NCI-H187 treated with DMSO at 0.1 percent for 48 hours (cell line): ENCODE data around the gene ABCC9.
"Not testable (repeated sequence)": the region's sequence is repeated elsewhere in the genome, so short reads cannot be mapped to it uniquely, and the experiment has no call there.

Experiments
- DNase-seq: peaks from one replicate; lab custom pipeline; 2025; lab: John Stamatoyannopoulos, UW

The ABCC9 gene

GRCh38 chr12:21815306-21816062 lies 125.7 kb downstream of the ABCC9 start:
- no peak for DNase-seq

- DNase-seq: no peak
Observed at GRCh38 chr12:21814814-21815213, 126.4 kb downstream of the ABCC9 start.

- no peak for DNase-seq
Observed at GRCh38 chr12:21814327-21814726, 126.9 kb downstream of the ABCC9 start.

- no peak for DNase-seq
Observed at GRCh38 chr12:21813751-21814150, 127.5 kb downstream of the ABCC9 start.

- no peak for DNase-seq
Observed at GRCh38 chr12:21813125-21813524, 128.1 kb downstream of the ABCC9 start.

GRCh38 chr12:21812340-21812739 lies 128.9 kb downstream of the ABCC9 start:
- DNase-seq: not testable (repeated sequence)

- DNase-seq: no peak
Observed at GRCh38 chr12:21809100-21809499, 132.1 kb downstream of the ABCC9 start.

- no peak for DNase-seq
Observed at GRCh38 chr12:21806255-21806654, 135.0 kb downstream of the ABCC9 start.

GRCh38 chr12:21801522-21802288 lies 139.5 kb downstream of the ABCC9 start:
- DNase-seq: no peak

GRCh38 chr12:21800011-21800410 lies 141.2 kb downstream of the ABCC9 start:
- DNase-seq: no peak

- no peak for DNase-seq
Observed at GRCh38 chr12:21797539-21797938, 143.7 kb downstream of the ABCC9 start.

GRCh38 chr12:21795648-21796328 lies 145.4 kb downstream of the ABCC9 start:
- no peak for DNase-seq

- not testable (repeated sequence) for DNase-seq
Observed at GRCh38 chr12:21794807-21795595, 146.2 kb downstream of the ABCC9 start.

- DNase-seq: not testable (repeated sequence)
Observed at GRCh38 chr12:21789687-21790086, 151.5 kb downstream of the ABCC9 start.

- DNase-seq: no peak
Observed at GRCh38 chr12:21788089-21788983, 152.9 kb downstream of the ABCC9 start.

GRCh38 chr12:21786041-21786531 lies 155.1 kb downstream of the ABCC9 start:
- no peak for DNase-seq

GRCh38 chr12:21782723-21783122 lies 158.5 kb downstream of the ABCC9 start:
- DNase-seq: not testable (repeated sequence)

- no peak for DNase-seq
Observed at GRCh38 chr12:21780786-21781185, 160.4 kb downstream of the ABCC9 start.

GRCh38 chr12:21776175-21776574 lies 165.1 kb downstream of the ABCC9 start:
- no peak for DNase-seq

GRCh38 chr12:21775133-21775820 lies 165.9 kb downstream of the ABCC9 start:
- no peak for DNase-seq
